Fibroblast of lung (primary cell): ENCODE measurements around the gene BTRC.

Source experiments
- CTCF ChIP-seq, 2 donors: IDR thresholded peaks in 1 of 2; conservative IDR thresholded peaks in 1 of 2; 1 replicate in 1 of 2; 2 replicates in 1 of 2; pipeline ENCODE4 v1.5.1; 2011 to 2012; ENCODE audit warnings: low read length in 2 of 2, control low read depth in 1 of 2, inconsistent platforms in 1 of 2, low read depth in 1 of 2, mild to moderate bottlenecking in 1 of 2
- EZH2 ChIP-seq: IDR thresholded peaks from 2 replicates; pipeline ENCODE4 v1.5.1; 2012; ENCODE audit warnings: low read length, control low read depth, mild to moderate bottlenecking; ENCODE audit errors: missing control alignments

- TF ChIP-seq CTCF (conservative IDR thresholded peaks at IDR 0.05 in 1 of 2, IDR thresholded peaks at IDR 0.05 in 1 of 2; ENCODE audit: low read depth in 1 of 2, low read length in 2 of 2), result no peak
- no peak for TF ChIP-seq EZH2
These were observed 159.8 kb downstream of the BTRC start for GRCh38 chr10:101513733-101514132.
